GM12801 (cell line): ENCODE results near the gene NNAT.

Source experiments
- TF ChIP-seq, protein P1 (sequence below): IDR thresholded peaks from one replicate; pipeline ENCODE4 v1.5.1; 2011; ENCODE audit warnings: control low read depth; ENCODE audit not compliant: insufficient read length; ENCODE audit errors: extremely low read depth

The NNAT gene

DNA sequence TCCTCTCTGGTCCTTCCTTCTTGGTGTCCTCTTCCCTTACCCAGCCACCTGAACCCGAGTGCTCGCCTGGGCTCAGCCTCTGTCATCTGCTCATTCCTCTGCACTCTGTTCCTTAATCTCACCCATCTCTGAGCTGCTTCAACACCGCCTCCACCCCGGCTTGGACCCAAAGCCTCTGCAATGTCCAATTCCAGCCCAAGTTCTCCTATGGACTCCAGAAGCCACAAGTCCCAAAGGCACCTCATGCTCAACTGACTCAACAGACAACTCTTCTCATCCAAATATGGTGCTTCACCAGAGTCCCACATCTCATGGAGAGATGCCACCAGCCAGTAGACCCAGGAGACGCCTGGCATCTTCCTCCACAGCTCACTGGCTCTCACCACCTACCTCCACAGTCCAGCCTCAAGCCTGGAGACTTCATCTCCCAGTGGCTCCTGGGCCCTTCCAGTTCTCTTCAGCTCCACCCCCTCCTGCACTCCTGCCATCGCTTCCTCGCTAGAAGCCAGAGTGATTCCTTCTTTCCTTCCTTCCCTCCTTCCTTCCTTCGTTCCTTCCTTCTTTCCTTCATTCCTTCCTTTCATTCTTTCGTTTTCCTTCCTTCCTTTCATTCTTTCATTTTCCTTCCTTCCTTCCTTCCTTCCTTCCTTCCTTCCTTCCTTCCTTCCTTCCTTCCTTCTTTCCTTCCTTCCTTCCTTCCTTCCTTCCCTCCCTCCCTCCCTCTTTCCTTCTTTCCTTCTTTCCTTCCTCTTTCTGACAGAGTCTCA is 40.9 kb upstream of the NNAT start:
- TF ChIP-seq, protein P1, sequence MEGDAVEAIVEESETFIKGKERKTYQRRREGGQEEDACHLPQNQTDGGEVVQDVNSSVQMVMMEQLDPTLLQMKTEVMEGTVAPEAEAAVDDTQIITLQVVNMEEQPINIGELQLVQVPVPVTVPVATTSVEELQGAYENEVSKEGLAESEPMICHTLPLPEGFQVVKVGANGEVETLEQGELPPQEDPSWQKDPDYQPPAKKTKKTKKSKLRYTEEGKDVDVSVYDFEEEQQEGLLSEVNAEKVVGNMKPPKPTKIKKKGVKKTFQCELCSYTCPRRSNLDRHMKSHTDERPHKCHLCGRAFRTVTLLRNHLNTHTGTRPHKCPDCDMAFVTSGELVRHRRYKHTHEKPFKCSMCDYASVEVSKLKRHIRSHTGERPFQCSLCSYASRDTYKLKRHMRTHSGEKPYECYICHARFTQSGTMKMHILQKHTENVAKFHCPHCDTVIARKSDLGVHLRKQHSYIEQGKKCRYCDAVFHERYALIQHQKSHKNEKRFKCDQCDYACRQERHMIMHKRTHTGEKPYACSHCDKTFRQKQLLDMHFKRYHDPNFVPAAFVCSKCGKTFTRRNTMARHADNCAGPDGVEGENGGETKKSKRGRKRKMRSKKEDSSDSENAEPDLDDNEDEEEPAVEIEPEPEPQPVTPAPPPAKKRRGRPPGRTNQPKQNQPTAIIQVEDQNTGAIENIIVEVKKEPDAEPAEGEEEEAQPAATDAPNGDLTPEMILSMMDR, result no peak

DNA sequence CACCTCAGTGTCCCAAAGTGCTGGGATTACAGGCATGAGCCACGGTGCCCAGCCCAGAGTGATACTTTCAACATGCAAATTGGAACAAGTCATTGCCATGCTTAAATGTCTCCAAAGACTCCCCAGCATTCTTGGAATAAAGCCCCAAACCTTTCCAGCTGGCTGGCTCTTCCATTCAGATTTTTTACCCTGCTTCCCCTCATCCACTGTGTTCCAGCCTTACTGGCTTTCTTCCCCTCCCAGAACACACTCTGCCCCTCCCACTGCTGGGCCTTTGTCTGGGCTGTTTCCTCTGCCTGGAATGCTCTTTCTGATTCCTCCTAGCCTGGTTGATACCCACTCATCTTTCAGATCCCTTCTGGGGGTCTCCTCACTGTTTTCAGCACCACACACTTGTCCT is 40.1 kb upstream of the NNAT start:
- TF ChIP-seq, protein P1, result no peak

DNA sequence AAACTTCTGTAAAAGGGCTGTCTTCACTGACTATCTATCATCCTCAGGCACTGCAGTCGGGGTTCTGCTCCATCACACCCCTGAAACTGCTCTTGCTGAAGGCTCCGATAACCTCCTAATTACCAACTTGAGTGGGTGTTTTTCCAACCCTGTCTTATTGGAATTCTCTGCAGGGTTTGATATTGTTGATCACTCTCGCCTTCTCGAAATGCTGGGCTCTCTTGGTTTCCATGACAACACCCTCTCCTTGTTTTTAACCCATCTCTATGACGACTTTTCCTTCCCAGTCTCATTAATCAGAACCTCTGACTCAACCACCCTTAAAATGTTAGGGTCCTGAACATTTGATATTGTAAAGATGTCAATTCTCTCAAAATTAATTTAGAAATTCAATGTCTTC is 39.4 kb upstream of the NNAT start:
- TF ChIP-seq, protein P1, result no peak

DNA sequence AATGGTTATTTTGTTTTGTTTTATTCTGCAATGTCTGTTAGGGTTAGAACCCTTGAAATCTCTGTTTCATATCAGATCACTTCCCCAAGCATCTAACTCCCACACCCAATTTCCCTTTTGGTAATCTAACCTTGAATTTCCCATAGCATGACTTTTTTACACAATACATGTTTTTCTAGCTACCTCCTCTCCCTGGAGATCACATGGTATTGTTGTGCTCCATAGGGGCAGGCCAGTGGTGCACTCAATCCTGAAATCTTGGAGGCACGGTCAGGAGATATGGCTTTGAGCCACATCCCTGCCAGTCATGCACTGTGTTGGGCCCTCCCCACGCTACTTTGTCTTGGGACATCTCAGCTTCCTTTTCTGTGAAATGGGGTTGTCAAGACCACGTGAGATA is 36.7 kb upstream of the NNAT start:
- TF ChIP-seq, protein P1, result no peak

DNA sequence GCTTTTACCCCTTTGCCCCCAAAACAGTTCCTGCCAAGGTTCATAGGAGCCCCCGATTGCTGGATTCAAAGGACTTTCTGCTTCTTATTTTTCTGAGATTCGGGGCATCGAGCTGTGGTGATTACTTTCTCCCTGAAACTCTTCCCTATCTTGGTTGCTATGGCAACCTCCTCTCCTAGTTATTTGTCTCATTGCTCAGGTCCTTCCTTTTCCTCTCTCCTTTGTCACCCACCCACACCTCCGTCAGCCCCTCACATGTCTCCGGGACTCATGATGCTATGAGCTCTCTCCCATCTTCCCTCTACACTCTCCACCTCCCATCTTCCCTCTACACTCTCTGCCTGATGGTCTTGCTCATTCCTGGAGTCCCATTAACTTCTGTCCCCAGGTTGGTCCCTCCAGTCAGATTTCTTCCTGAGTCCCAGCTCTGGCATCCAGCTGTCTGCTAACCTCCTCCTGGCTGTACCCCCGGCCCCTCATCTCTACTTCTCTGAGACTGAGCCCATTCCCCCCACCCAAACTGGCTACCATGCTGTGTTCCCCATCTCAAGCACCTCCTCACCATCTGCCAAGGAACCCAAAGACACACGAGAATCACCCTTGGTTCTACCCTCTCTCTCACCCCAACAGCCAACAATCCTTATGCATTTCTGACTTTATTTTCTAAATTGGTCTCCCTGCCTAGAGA is 30.2 kb upstream of the NNAT start:
- TF ChIP-seq, protein P1, result no peak

DNA sequence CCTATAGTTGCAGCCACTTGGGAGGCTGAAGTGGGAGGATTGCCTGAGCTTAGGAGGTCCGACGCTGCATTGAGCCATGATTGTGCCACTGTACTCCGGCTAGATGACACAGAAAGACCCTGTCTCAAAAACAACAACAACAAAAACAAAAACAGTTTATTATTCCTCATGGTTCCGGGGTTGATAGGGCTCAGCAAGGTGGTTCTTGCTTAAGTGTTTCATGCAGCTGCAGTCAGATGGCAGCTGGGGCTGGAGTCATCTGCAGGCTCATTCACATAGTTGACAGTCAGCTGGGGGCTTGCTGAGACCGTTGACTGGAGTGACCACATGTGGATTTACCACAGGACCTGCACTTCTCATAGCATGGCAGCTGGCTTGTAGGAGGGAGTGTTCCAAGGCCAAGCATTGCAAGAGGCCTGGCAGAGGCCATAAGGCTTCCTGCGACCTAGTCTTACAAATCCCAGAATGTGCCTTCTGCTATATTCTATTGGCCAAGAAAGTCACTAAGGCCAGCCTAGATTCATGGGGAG is 28.9 kb upstream of the NNAT start:
- TF ChIP-seq, protein P1, result no peak

DNA sequence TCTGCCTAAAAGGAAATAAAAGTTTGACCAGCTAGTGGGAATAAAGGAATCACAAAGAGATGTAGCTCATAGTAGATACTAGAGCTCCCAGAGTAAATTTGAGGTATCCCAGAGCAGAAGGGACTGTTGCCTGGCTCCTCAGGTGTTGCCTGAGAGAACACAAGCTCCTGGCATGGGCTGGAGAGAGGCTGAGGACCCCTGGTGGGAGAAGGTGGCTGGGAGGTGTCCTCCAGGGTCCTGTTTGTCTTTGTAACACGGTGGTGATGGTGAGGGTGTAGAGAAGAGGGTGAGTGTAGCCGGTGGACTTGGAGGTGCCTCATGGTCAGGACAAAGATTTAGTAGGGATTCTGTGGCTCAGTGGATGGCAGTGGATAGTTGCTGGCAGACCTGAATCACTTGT is 28.1 kb upstream of the NNAT start:
- TF ChIP-seq, protein P1, result no peak
